ENCODE measurements around the gene SPATA33. TPM values are rescaled to one million over a fixed set of nuclear protein-coding genes. Genes with fewer than 3 reads are reported as not detected.

SPATA33 gene
- total RNA-seq, 4 donors from 2014 or later = 1.7 to 5.3 (median 3.2) TPM

DNA sequence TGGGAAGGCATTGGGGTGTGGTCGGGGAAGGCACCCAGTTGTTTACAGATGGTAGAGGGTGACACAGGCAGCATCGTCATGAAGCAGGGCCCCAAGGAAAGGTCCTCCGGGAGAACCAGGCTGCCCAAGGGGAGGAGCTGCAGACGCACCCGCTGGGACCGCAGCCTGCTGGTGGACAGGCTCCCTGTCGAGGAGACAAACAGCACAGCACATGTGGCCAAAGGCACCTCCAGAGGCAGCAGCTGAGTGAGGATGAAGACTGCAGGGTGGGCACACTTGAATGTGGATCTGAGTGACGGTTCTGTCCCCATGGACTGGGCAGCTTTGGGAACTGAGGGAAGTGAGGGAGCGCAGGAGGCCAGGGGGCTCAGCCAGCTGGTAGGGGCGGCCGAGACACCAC lies 12.5 kb upstream of the SPATA33 start:
- Histone ChIP-seq H3K9me3 (no peaks in the 10 kb centered on the region), H3K27ac (no peak overlapping the region), H3K27me3 (no peaks in the 10 kb centered on the region), H3K36me3 (peaks cover 0 to 58% of the 10 kb centered on the region in 2 donors), H3K4me3 (no peak overlapping the region), H3K4me1 (peaks cover 0 to 19% (median 0%) of the 10 kb centered on the region in 3 donors)
- TF ChIP-seq POLR2AphosphoS5 (IDR thresholded peaks at IDR 0.05) (no peak), POLR2A (IDR thresholded peaks at IDR 0.05) (no peak), EP300 (IDR thresholded peaks at IDR 0.05) (no peak)
- TF ChIP-seq, protein P1, sequence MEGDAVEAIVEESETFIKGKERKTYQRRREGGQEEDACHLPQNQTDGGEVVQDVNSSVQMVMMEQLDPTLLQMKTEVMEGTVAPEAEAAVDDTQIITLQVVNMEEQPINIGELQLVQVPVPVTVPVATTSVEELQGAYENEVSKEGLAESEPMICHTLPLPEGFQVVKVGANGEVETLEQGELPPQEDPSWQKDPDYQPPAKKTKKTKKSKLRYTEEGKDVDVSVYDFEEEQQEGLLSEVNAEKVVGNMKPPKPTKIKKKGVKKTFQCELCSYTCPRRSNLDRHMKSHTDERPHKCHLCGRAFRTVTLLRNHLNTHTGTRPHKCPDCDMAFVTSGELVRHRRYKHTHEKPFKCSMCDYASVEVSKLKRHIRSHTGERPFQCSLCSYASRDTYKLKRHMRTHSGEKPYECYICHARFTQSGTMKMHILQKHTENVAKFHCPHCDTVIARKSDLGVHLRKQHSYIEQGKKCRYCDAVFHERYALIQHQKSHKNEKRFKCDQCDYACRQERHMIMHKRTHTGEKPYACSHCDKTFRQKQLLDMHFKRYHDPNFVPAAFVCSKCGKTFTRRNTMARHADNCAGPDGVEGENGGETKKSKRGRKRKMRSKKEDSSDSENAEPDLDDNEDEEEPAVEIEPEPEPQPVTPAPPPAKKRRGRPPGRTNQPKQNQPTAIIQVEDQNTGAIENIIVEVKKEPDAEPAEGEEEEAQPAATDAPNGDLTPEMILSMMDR (IDR thresholded peaks at IDR 0.05) = no peak
- no peak for ATAC-seq
- WGBS, 2 donors (ENCODE audit: low coverage in 1 of 2) = 70 to 88% methylated on average over 2 to 3 of the region's 11 CpGs

DNA sequence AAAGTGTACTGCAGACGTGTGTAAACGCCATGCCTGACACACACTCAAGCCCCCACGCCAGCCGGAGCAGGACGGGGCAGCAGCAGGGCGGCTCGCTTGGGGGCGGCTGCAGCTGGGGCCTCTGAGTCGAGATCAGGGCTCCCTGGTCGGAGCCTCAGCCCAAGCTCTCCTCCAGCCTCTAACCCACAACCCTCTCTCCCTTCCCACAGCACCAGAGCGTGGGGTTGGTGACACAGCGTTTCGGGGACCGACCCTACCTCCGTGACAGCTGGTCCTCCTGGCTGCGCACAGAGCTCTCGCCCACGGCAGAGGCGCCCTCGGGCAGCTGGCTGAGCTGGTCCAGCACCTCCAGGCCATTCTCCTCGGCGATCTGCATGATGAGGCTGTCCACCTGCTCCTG lies 11.4 kb upstream of the SPATA33 start:
- H3K27ac ChIP-seq = no peak overlapping the region

DNA sequence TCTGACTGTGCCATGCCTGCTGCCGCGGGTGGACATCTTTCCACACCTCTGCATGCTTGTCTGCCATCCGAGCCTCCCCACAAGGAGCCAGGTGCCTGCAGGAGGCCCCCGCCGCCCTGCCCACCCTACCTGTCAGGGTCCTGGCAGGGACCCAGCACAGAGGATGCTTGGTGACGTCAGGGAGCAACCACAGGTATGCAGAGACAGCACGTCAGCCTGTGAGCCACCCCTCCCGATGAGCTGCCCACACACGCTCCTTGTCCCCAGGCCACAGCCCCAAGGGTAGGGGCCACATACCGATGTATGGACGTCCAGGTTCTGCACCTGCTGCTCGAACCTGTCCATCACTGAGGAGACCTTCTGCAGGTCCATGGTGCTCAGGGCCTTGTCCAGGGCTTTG lies 10.7 kb upstream of the SPATA33 start:
- 60% methylated on average over 1 of the region's 12 CpGs; no CpG with 5 or more reads in 1 of the 2 donors for WGBS, 2 donors (ENCODE audit: low coverage in 1 of 2)
- H3K27me3 ChIP-seq = no peaks in the 10 kb centered on the region
- H3K4me3 ChIP-seq = no peak overlapping the region
- peaks cover 0 to 75% of the 10 kb centered on the region in 2 donors for H3K36me3 ChIP-seq
- no peak overlapping the region for H3K27ac ChIP-seq
- ATAC-seq = no peak
- no peak for TF ChIP-seq POLR2AphosphoS5 (IDR thresholded peaks at IDR 0.05)
- TF ChIP-seq, protein P1 (IDR thresholded peaks at IDR 0.05) = no peak
- TF ChIP-seq EP300 (IDR thresholded peaks at IDR 0.05) = no peak
- no peak for TF ChIP-seq POLR2A (IDR thresholded peaks at IDR 0.05)
- peaks cover 0 to 1% (median 0%) of the 10 kb centered on the region in 3 donors for H3K4me1 ChIP-seq
- no peaks in the 10 kb centered on the region for H3K9me3 ChIP-seq

More for the DNA sequence above, 11.4 kb upstream of the SPATA33 start:
- no peak overlapping the region for H3K4me3 ChIP-seq
- 94% methylated on average over 7 of the region's 22 CpGs; no CpG with 5 or more reads in 1 of the 2 donors for WGBS, 2 donors (ENCODE audit: low coverage in 1 of 2)
- no peak for TF ChIP-seq POLR2A (IDR thresholded peaks at IDR 0.05)
- no peak for TF ChIP-seq EP300 (IDR thresholded peaks at IDR 0.05)
- TF ChIP-seq POLR2AphosphoS5 (IDR thresholded peaks at IDR 0.05) = no peak
- TF ChIP-seq, protein P1 (IDR thresholded peaks at IDR 0.05) = no peak
- peaks cover 0 to 8% (median 0%) of the 10 kb centered on the region in 3 donors for H3K4me1 ChIP-seq
- H3K9me3 ChIP-seq = no peaks in the 10 kb centered on the region
- ATAC-seq = no peak
- H3K36me3 ChIP-seq = peaks cover 0 to 69% of the 10 kb centered on the region in 2 donors
- no peaks in the 10 kb centered on the region for H3K27me3 ChIP-seq

DNA sequence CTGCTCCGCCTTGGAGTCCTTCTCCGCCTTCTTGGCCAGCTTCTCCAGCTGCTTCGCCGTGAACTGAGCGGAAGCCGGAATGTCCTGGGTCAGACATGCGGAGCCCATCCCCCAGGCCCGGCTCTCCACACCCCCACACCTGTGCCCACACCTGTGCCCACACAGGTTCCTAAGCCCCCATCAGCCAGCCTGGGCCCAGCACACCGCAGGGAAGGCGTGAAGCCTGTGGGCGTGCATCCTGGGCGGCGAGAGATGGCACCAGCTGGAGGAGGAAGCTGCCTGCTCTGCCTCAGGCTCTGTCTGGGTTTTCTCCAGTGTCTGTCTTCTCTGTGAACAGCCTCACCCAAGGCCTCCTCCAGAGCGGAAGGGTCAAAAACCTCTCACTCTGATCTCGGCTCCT lies 6.1 kb upstream of the SPATA33 start:
- TF ChIP-seq, protein P1 (IDR thresholded peaks at IDR 0.05) = no peak
- H3K9me3 ChIP-seq = no peaks in the 10 kb centered on the region
- ATAC-seq = no peak
- H3K36me3 ChIP-seq = peaks cover 0 to 66% of the 10 kb centered on the region in 2 donors
- peaks cover 0 to 9% (median 5%) of the 10 kb centered on the region in 3 donors for H3K4me1 ChIP-seq
- H3K27ac ChIP-seq = no peak overlapping the region
- H3K27me3 ChIP-seq = no peaks in the 10 kb centered on the region
- WGBS, 2 donors (ENCODE audit: low coverage in 1 of 2) = 100% methylated on average over 2 of the region's 15 CpGs
- no peak overlapping the region for H3K4me3 ChIP-seq

DNA sequence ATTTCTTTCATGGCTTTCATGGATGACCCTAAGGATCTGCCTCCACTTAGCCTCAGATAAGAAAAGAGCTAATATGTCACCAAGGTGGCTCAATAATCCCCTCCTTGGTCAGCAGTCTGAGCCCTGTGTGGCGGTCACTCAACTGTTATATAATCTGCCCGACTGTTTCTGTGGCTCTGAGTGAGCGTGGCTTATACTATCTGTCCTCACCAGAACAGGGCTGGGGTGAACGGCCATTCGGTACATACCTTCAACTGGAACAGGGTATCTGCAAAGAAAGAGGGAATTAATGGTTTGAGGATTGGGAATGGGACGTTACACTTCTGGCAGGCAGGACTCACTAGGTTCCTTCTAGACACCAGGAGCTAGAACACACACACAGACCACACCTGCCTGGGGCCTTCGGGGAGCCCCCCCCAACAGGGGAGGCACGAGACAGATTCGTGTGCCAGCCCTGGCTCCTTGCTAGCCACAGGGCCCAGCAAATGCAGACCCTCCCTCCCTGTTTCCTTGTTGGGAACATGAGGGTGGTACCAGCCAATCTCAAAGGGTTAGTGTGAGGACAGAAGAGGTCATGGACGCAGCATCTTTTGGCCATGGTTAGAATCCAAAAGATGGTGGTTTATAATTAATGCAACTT lies 3.9 kb upstream of the SPATA33 start:
- TF ChIP-seq, protein P1 (IDR thresholded peaks at IDR 0.05) = no peak
- TF ChIP-seq POLR2AphosphoS5 (IDR thresholded peaks at IDR 0.05) (no peak), EP300 (IDR thresholded peaks at IDR 0.05) (no peak), POLR2A (IDR thresholded peaks at IDR 0.05) (no peak)
- no peaks in the 10 kb centered on the region for H3K9me3 ChIP-seq
- peaks cover 0 to 52% of the 10 kb centered on the region in 2 donors for H3K36me3 ChIP-seq

More for the DNA sequence above, 3.9 kb upstream of the SPATA33 start:
- peaks cover 0 to 22% (median 14%) of the 10 kb centered on the region in 3 donors for H3K4me1 ChIP-seq
- H3K27me3 ChIP-seq = no peaks in the 10 kb centered on the region
- WGBS, 2 donors (ENCODE audit: low coverage in 1 of 2) = 75 to 83% methylated on average over 6 to 7 of the region's 10 CpGs
- no peak for ATAC-seq
- H3K4me3 ChIP-seq = no peak overlapping the region
- H3K27ac ChIP-seq = no peak overlapping the region

Data from gastroesophageal sphincter (tissue), 4 donors.